ENCODE results near the gene NELL1. TPM values are rescaled to one million over a fixed set of nuclear protein-coding genes. Genes with fewer than 3 reads are reported as not detected.

NELL1 gene
- total RNA-seq, 2 donors from 2014 or later, result 0.19 TPM; not detected in 1

GRCh38 chr11:20964985-20965384 is 295.6 kb downstream of the NELL1 start:
- H3K36me3 ChIP-seq, result no peaks in the 10 kb centered on the region
- H3K9ac ChIP-seq (ENCODE audit: low read depth in 2 of 2, low read length in 2 of 2), result no peak overlapping the region
- H3K27ac ChIP-seq, result no peak overlapping the region
- TF ChIP-seq CTCF (IDR thresholded peaks at IDR 0.05), result no peak
- intact Hi-C loops (cut with DNase I), result no loop called here
- no peaks in the 10 kb centered on the region for H3K4me1 ChIP-seq
- no peaks in the 10 kb centered on the region for H3K9me3 ChIP-seq
- H3K27me3 ChIP-seq, result no peaks in the 10 kb centered on the region
- DNase-seq, result no peak
- H3K4me3 ChIP-seq, result no peak overlapping the region

GRCh38 chr11:20966489-20966888 is 297.1 kb downstream of the NELL1 start:
- Histone ChIP-seq H3K27ac (no peak overlapping the region), H3K4me1 (no peaks in the 10 kb centered on the region), H3K36me3 (no peaks in the 10 kb centered on the region), H3K9ac (ENCODE audit: low read depth in 2 of 2, low read length in 2 of 2) (no peak overlapping the region), H3K9me3 (no peaks in the 10 kb centered on the region), H3K27me3 (no peaks in the 10 kb centered on the region), H3K4me3 (no peak overlapping the region)
- DNase-seq, result no peak
- intact Hi-C loops (cut with DNase I), result no loop called here
- TF ChIP-seq CTCF (IDR thresholded peaks at IDR 0.05), result no peak

- no peak overlapping the region for H3K4me3 ChIP-seq
- no peak for DNase-seq
- no peaks in the 10 kb centered on the region for H3K4me1 ChIP-seq
- intact Hi-C loops (cut with DNase I), result no loop called here
- H3K27me3 ChIP-seq, result no peaks in the 10 kb centered on the region
- TF ChIP-seq CTCF (IDR thresholded peaks at IDR 0.05), result no peak
- no peak overlapping the region for H3K27ac ChIP-seq
- H3K9ac ChIP-seq (ENCODE audit: low read depth in 2 of 2, low read length in 2 of 2), result no peak overlapping the region
- no peaks in the 10 kb centered on the region for H3K36me3 ChIP-seq
- no peaks in the 10 kb centered on the region for H3K9me3 ChIP-seq
These were observed 304.7 kb downstream of the NELL1 start for GRCh38 chr11:20973940-20974559.

- no peak for TF ChIP-seq CTCF (IDR thresholded peaks at IDR 0.05)
- H3K9ac ChIP-seq (ENCODE audit: low read depth in 2 of 2, low read length in 2 of 2), result no peak overlapping the region
- intact Hi-C loops (cut with DNase I), result no loop called here
- no peak overlapping the region for H3K27ac ChIP-seq
- no peak overlapping the region for H3K4me3 ChIP-seq
- H3K4me1 ChIP-seq, result no peaks in the 10 kb centered on the region
- no peaks in the 10 kb centered on the region for H3K9me3 ChIP-seq
- no peaks in the 10 kb centered on the region for H3K36me3 ChIP-seq
- DNase-seq, result no peak
- H3K27me3 ChIP-seq, result no peaks in the 10 kb centered on the region
These were observed 311.4 kb downstream of the NELL1 start for GRCh38 chr11:20980736-20981135.

GRCh38 chr11:20990447-20990846 is 321.1 kb downstream of the NELL1 start:
- intact Hi-C loops (cut with DNase I), result no loop called here
- H3K4me1 ChIP-seq, result no peaks in the 10 kb centered on the region
- no peak overlapping the region for H3K9ac ChIP-seq (ENCODE audit: low read depth in 2 of 2, low read length in 2 of 2)
- TF ChIP-seq CTCF (IDR thresholded peaks at IDR 0.05), result no peak
- no peak overlapping the region for H3K27ac ChIP-seq
- no peak overlapping the region for H3K4me3 ChIP-seq
- no peaks in the 10 kb centered on the region for H3K9me3 ChIP-seq
- no peak for DNase-seq
- no peaks in the 10 kb centered on the region for H3K36me3 ChIP-seq
- H3K27me3 ChIP-seq, result no peaks in the 10 kb centered on the region

Data from colonic mucosa (tissue), 4 donors.